IPS DF 6.9 (cell line): ENCODE results near the gene PLEKHH1.
"Not testable (repeated sequence)": the region's sequence is repeated elsewhere in the genome, so short reads cannot be mapped to it uniquely, and the experiment has no call there.

ENCODE experiments used
- DNase-seq: peaks from one replicate; pipeline ENCODE4 v3.0.0-alpha.2; 2013; ENCODE audit warnings: low read depth, low spot score
- H3K27ac ChIP-seq: one replicate; pipeline ENCODE4 v1.5.1; 2013; ENCODE audit warnings: low read length, control low read depth
- H3K27me3 ChIP-seq: 2 replicates; pipeline ENCODE4 v1.6.1; 2013; ENCODE audit warnings: mild to moderate bottlenecking, low read length; ENCODE audit not compliant: control insufficient read depth, insufficient read depth
- H3K36me3 ChIP-seq: 2 replicates; pipeline ENCODE4 v1.6.1; 2013; ENCODE audit warnings: low read length; ENCODE audit not compliant: control insufficient read depth, insufficient read depth
- H3K4me1 ChIP-seq: 2 replicates; pipeline ENCODE4 v1.6.1; 2013; ENCODE audit warnings: low read length; ENCODE audit not compliant: control insufficient read depth, insufficient read depth
- H3K4me3 ChIP-seq: 2 replicates; pipeline ENCODE4 v1.5.1; 2013; ENCODE audit warnings: mild to moderate bottlenecking, low read length
- H3K9me3 ChIP-seq: 2 replicates; pipeline ENCODE4 v1.6.1; 2013; ENCODE audit warnings: low read length, inconsistent platforms; ENCODE audit not compliant: control insufficient read depth, insufficient read depth
- WGBS: extraction: QIAGEN DNeasy Blood & Tissue Kit; methylation state at CpG from one replicate; pipeline ENCODE4 v1.1.7; 2013; ENCODE audit warnings: mixed read lengths, missing lambda C conversion rate; ENCODE audit not compliant: insufficient read length, insufficient coverage; 5-methylcytosine and 5-hydroxymethylcytosine counted together

PLEKHH1 gene

GRCh38 chr14:67580336-67581171 is 47.5 kb downstream of the PLEKHH1 start:
- H3K9me3 ChIP-seq = no peaks in the 10 kb centered on the region
- no peaks in the 10 kb centered on the region for H3K27me3 ChIP-seq
- WGBS = no CpG with 5 or more reads among the region's 11 CpGs
- no peaks in the 10 kb centered on the region for H3K4me1 ChIP-seq
- peaks cover 16% of the 10 kb centered on the region for H3K36me3 ChIP-seq
- H3K4me3 ChIP-seq = no peak overlapping the region
- no peak for DNase-seq
- H3K27ac ChIP-seq = no peak overlapping the region

- no CpG with 5 or more reads among the region's 1 CpG for WGBS
- DNase-seq = no peak
These were observed 48.6 kb downstream of the PLEKHH1 start for GRCh38 chr14:67581643-67582042.

DNA sequence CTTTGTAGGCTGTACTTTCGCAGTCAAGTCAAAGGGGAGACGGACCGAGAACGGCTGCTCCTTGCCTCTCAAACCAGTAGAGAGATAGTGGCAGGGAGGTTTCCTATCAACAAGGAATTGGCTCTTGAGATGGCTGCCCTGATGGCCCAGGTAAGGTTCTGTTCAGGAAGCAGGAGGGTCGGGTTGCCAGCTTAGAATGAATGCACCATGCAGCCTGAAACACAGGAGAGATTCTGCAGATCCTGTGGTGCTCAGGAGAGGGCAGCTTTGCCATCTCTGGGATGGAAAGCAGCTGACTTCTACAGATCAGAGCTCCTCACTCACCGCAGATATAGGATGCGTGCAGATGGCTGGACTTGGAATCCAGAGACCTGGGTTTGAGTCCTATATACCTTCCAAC is 49.0 kb downstream of the PLEKHH1 start:
- Histone ChIP-seq H3K36me3 (peaks cover 16% of the 10 kb centered on the region), H3K4me1 (no peaks in the 10 kb centered on the region), H3K27ac (no peak overlapping the region), H3K27me3 (no peaks in the 10 kb centered on the region), H3K9me3 (no peaks in the 10 kb centered on the region), H3K4me3 (no peak overlapping the region)
- no peak for DNase-seq
- WGBS = no CpG with 5 or more reads among the region's 7 CpGs

More at GRCh38 chr14:67581643-67582042, 48.6 kb downstream of the PLEKHH1 start:
- H3K27me3 ChIP-seq = no peaks in the 10 kb centered on the region
- peaks cover 16% of the 10 kb centered on the region for H3K36me3 ChIP-seq
- no peaks in the 10 kb centered on the region for H3K4me1 ChIP-seq
- no peak overlapping the region for H3K27ac ChIP-seq
- no peak overlapping the region for H3K4me3 ChIP-seq
- no peaks in the 10 kb centered on the region for H3K9me3 ChIP-seq

DNA sequence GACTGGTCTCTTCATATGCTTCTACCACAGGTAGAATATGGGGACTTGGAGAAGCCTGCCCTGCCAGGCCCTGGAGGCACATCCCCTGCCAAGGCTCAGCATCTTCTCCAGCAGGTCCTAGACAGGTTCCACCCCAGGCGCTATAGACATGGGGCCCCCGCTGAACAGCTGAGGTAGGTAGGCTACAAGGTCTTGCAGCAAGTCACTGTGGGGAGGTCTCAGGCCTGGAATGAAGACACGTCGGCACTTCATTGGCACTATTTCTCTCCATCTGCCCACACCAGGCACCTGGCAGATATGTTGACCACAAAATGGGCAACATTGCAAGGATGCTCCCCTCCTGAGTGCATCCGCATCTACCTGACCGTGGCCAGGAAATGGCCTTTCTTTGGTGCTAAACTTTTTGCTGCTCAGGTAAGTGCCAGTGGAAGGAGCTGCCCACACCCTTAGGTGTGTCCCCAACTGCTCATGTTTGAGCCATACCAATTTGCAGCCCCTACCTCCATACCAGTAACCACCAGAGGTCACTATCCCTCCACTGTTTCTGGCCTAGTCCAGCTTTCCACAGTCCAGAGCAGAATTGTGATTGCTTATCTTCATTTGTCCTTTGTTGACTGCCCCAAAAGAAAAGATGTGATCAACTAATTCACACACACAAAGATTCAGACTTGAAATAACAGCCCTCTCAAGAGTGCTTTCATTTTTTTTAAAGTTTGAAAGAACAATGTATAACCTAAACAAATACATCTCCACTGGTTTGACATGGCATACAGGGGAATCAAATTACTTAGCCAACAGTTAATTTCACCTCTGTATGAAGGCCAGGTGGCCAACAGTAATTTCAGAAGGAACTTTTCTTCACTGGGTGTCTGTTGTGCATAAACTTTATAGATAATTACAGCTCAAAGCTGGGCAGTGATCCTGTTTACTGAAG is 50.9 kb downstream of the PLEKHH1 start:
- Histone ChIP-seq H3K9me3 (no peaks in the 10 kb centered on the region), H3K27ac (no peak overlapping the region), H3K27me3 (no peaks in the 10 kb centered on the region), H3K4me3 (no peak overlapping the region), H3K36me3 (peaks cover 13% of the 10 kb centered on the region), H3K4me1 (no peaks in the 10 kb centered on the region)
- no peak for DNase-seq
- WGBS = no CpG with 5 or more reads among the region's 6 CpGs

DNA sequence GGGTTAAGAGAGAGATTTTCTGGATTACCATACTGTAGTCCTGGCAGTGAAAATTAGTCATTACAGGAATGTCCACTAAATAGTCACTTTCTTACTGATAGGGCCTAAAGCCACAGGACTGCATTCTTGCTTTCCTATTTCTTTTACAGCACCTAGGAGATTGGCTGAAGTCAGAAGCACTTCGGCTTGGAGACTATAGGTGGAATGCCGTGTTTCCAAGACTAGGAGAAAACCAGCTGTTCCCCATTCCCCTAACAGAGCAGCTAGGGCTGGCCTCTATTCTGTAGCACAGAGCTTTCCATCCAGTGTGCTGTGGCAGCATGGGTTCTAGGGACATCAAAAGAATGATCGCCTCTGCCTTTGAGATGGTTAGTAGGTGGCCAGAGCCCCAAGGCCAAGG is 51.9 kb downstream of the PLEKHH1 start:
- Histone ChIP-seq H3K9me3 (no peaks in the 10 kb centered on the region), H3K36me3 (peaks cover 13% of the 10 kb centered on the region), H3K27ac (no peak overlapping the region), H3K4me1 (no peaks in the 10 kb centered on the region), H3K27me3 (no peaks in the 10 kb centered on the region), H3K4me3 (no peak overlapping the region)
- WGBS = no CpG with 5 or more reads among the region's 3 CpGs
- no peak for DNase-seq

DNA sequence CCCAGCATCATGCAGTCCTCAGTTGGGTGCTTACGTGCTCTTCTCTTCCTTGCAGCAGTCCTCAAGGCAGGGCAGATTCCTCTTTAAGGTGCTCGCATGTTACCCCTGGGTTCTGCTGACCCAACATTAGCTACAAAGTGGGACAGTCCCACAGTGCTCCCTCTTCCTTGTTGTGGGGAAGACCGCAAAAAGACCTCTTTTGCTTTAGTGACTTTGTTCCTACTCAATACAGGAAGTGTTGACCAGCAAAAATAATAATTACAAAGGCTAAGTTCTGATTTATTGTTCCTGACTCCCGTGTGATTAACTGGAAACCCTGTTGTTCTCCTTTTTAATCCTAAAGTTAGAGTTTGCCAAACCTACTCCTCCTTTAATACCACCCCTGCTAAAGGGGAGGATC is 53.3 kb downstream of the PLEKHH1 start:
- Histone ChIP-seq H3K9me3 (no peaks in the 10 kb centered on the region), H3K36me3 (peaks cover 9% of the 10 kb centered on the region), H3K4me3 (no peak overlapping the region), H3K4me1 (no peaks in the 10 kb centered on the region), H3K27ac (no peak overlapping the region), H3K27me3 (no peaks in the 10 kb centered on the region)
- no CpG with 5 or more reads among the region's 4 CpGs for WGBS
- no peak for DNase-seq

DNA sequence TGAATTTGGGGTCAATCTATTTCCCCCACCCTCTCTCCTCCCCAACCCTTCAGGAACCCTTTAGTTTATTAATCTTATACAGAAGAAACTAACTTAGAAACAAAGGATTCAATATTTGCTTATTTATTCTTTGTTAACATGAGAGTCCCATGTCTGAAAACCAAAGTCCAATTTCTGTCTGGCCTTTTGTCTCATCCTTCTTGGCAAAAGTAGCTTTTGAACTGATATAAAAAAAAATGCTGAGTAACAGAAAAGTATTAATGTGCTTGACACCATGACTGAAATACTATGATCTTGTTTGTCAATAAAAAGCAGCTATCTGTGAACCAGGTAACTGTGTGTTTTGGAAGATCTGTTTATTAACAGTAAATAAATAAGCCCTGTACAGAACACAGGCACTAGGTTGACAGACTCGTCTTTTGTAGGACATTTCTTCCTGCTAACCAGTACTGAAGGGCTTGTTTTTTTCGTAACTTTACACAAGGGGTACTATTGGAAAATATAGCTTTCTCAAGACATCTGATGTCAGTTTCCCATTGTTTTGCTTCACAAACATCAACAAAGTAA is 56.2 kb downstream of the PLEKHH1 start:
- Histone ChIP-seq H3K4me1 (no peaks in the 10 kb centered on the region), H3K27me3 (no peaks in the 10 kb centered on the region), H3K4me3 (no peak overlapping the region), H3K27ac (no peak overlapping the region), H3K36me3 (peaks cover 6% of the 10 kb centered on the region; the same call in 1 of the 2 replicates), H3K9me3 (no peaks in the 10 kb centered on the region)
- no CpG with 5 or more reads among the region's 2 CpGs for WGBS
- no peak for DNase-seq

- not testable (repeated sequence) for DNase-seq, H3K27me3 ChIP-seq, H3K4me1 ChIP-seq, H3K27ac ChIP-seq, H3K36me3 ChIP-seq, H3K9me3 ChIP-seq, H3K4me3 ChIP-seq
- WGBS = no CpG with 5 or more reads among the region's 1 CpG
These were observed 60.6 kb downstream of the PLEKHH1 start for GRCh38 chr14:67593650-67594049.

DNA sequence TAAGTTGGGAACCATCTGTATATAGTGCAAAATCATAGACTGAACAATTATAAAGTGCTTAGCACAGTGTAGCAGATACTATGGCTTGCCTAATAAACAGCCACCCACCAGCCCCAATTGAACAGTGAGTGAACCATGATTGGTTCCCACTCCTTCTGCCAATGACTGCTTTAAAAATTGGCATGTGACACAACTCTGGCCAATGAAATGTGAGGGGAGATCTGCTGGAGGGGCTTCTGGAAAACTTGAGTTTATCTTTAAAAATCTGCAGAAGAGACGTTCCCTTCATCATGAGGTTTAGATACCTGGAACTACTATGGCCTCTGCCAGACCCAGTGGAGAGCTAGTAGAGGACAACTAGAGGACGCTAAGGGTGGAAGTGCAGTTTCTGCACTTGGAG is 62.3 kb downstream of the PLEKHH1 start:
- Histone ChIP-seq H3K36me3 (no peaks in the 10 kb centered on the region), H3K27me3 (no peaks in the 10 kb centered on the region; the same call in none of the 2 replicates), H3K4me1 (no peaks in the 10 kb centered on the region), H3K27ac (no peak overlapping the region), H3K4me3 (no peak overlapping the region), H3K9me3 (no peaks in the 10 kb centered on the region)
- WGBS = no CpG with 5 or more reads among the region's 2 CpGs
- DNase-seq = no peak
